ENCODE results near the gene STAC2. TPM values are rescaled to one million over a fixed set of nuclear protein-coding genes. Genes with fewer than 3 reads are reported as not detected.

Gene STAC2
- total and polyA plus RNA-seq, 5 experiments from 2014 or later, result 0.07 to 0.27 (median 0.23) TPM; not detected in 2

GRCh38 chr17:39200957-39201510, 24.7 kb downstream of the STAC2 start:
- peaks cover 20 to 63% (median 52%) of the 10 kb centered on the region in 4 donors for H3K4me1 Mint-ChIP-seq
- H3K27ac Mint-ChIP-seq, result peak overlapping the region; percentile 98 to 100 (median 99)
- POLR2A ChIA-PET, result interaction anchor here (0.6 to 2.7 kb wide), 6 partner anchors 10 to 216 kb away, joined by 3 to 57 read pairs (median 13); partner anchors contain the start of gene ARL5C
- no peaks in the 10 kb centered on the region for H3K27me3 Mint-ChIP-seq
- ATAC-seq (no peak), DNase-seq (no peak)
- peaks cover 5 to 54% (median 22%) of the 10 kb centered on the region in 3 donors for H3K36me3 Mint-ChIP-seq
- H3K9me3 Mint-ChIP-seq, result no peaks in the 10 kb centered on the region
- H3K4me3 Mint-ChIP-seq, result peak overlapping the region; percentile 86 to 99 (median 96)

DNA sequence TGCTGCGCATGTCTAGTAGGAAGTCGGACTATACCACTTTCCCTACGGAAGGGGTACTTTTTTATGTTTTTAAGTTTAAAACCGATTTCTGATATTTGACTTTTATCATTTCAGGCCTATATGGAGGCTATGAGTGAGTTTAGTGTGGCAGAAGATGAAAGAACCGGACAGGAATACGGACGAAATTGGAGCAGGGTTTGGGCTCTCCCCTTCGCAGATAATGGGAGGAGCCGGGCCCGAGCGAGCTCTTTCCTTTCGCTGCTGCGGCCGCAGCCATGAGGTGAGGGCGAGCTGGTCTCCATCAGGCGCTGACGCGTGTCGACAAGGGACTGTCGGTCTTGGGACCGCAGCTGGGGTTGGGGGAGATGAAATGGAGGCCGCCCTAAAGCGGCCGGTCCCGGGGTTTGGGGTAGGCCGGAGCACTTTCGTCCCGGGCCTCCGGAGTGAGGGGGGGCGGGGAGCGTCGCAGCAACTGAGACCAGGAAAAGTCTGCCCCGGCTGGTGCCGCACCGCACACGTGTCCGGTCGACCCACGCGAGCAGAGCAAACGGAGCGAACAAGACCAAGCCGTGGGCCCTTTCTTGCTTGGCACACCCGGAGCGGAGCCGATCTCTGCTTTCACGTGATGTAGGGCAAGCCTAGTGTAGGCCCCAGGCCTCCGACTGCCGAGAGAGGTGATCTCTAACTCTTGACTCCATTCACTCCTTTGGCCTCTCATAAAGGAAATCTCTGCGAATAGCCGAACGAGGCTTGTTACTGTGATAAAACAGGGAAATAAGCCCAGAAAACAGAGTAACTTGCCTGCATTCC, 25.5 kb downstream of the STAC2 start, which contains the start of gene RPL19:
Gene RPL19 (plus strand): TSS at position 214 of the 810 bp plus-strand sequence. CDS start 62 bp downstream, at position 276.
- ATAC-seq, result peak; percentile 73 to 81
- H3K36me3 Mint-ChIP-seq, result peaks cover 5 to 55% (median 22%) of the 10 kb centered on the region in 3 donors

DNA sequence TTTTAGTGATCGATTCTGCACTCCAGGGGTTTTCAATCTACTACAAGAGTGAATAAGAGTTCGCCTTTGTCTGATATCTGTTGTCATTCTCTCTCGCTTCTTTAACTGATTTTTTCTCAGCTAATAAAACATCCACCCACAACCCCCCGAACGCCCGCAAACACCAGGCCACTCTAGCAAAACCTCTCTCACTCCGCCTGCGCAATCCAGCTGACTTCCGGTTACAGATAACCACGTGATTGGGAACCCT, 26.0 kb downstream of the STAC2 start:
- POLR2A ChIA-PET, result interaction anchor here (0.5 to 2.7 kb wide), 42 partner anchors 8 to 1075 kb away, joined by 3 to 57 read pairs (median 4); partner anchors contain the start of genes ARL5C, CDK12, FBXO47 and LASP1
- peaks cover 5 to 50% (median 22%) of the 10 kb centered on the region in 3 donors for H3K36me3 Mint-ChIP-seq

More for the DNA sequence above, 25.5 kb downstream of the STAC2 start, which contains the start of gene RPL19:
- Mint-ChIP-seq H3K9me3 (no peaks in the 10 kb centered on the region), H3K27me3 (no peaks in the 10 kb centered on the region), H3K4me1 (peaks cover 23 to 71% (median 59%) of the 10 kb centered on the region in 4 donors), H3K4me3 (peak within 1 kb of the TSS; percentile 86 to 99 (median 96)), H3K27ac (peak within 1 kb of the TSS; percentile 98 to 100 (median 99))
- POLR2A ChIA-PET, result interaction anchor here (0.5 to 2.7 kb wide), 44 partner anchors 8 to 1074 kb away, joined by 3 to 57 read pairs (median 4); partner anchors contain the start of genes ARL5C, CDK12, FBXO47 and LASP1
- DNase-seq, result peak in 8 of 10 donors; percentile 65 to 97 (median 74)

DNA sequence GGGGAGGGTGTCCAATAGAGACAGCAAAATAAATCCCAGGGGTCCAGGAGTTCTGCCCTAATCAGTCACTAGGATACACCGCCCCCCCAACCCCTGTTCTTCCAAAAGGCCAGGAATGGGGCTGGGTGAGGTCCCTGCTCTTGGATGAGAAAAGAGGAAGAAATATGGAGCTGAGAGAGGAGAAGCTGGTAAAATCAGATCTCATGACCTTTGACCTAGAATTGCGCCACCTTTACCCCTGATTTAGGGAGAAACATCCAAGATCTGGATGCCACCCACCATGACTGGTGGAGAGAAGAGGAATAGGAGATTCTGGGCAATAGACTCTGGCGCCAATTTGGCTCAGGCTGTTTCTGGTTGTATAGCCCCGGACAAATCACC, 27.6 kb downstream of the STAC2 start:
- no peaks in the 10 kb centered on the region for H3K27me3 Mint-ChIP-seq
- no peaks in the 10 kb centered on the region for H3K9me3 Mint-ChIP-seq
- H3K4me1 Mint-ChIP-seq, result peaks cover 24 to 74% (median 67%) of the 10 kb centered on the region in 4 donors
- peaks cover 5 to 34% (median 16%) of the 10 kb centered on the region in 3 donors for H3K36me3 Mint-ChIP-seq
- H3K27ac Mint-ChIP-seq, result peak overlapping the region; percentile 31 to 100 (median 99)
- DNase-seq (no peak), ATAC-seq (no peak)
- POLR2A ChIA-PET, result interaction anchor here (1.1 to 1.3 kb wide), 2 partner anchors 12 to 23 kb away, joined by 3 to 4 read pairs; no protein-coding TSS in a partner anchor
- H3K4me3 Mint-ChIP-seq, result peak overlapping the region; percentile 81 to 99 (median 96)

More for the DNA sequence above, 26.0 kb downstream of the STAC2 start:
- DNase-seq (peak in 9 of 10 donors; percentile 67 to 95 (median 86)), ATAC-seq (peak; percentile 62 to 71)
- H3K4me3 Mint-ChIP-seq, result peak overlapping the region; percentile 86 to 99 (median 96)
- H3K4me1 Mint-ChIP-seq, result peaks cover 23 to 74% (median 62%) of the 10 kb centered on the region in 4 donors
- no peaks in the 10 kb centered on the region for H3K9me3 Mint-ChIP-seq
- no peaks in the 10 kb centered on the region for H3K27me3 Mint-ChIP-seq
- peak overlapping the region; percentile 98 to 100 (median 99) for H3K27ac Mint-ChIP-seq

DNA sequence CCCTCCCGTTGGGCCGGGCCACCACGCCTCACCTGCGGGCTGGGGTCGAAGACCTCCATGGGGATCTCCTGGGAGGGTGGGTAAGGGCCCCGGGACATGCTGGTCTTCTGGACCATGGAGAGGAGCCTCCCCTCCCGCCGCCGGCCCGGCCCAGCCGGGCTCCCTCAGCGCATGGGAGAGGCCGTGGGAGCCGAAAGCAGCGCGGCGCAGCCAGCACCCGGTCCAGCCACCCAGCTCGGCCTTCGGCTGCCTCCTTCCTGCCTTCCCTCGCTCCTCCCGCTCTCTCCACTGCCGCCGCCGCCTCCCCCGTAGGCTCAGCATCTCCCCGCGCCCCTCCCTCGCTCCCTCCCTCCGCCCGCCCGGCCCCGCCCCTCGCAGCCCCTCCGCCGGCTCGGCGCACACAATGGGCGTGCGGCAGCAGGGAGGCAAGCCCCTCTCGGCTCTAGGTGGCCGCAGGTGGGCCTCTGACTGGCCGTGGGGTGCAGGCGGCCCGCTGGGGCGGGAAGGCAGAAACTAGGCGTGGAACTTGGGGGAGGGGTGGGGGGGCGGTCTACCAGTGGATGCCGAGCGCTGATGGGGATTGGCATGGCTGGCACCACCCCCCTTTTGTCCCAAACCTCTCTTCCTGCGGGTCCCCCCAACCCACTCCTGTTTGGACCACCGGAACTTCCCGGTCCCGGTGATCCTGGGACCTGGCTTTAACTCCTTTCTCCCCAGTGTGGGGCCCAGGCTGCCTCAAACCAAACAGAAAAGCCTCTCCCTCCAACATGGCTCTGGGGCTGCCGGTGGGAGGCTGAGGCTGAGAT, 28.2 kb downstream of the STAC2 start, which contains the start of gene CACNB1:
Gene CACNB1 (minus strand): TSS at position 290 of the 806 bp plus-strand sequence. CDS start 174 bp downstream, at position 116.
- Mint-ChIP-seq H3K27me3 (no peaks in the 10 kb centered on the region), H3K4me1 (peaks cover 22 to 70% (median 63%) of the 10 kb centered on the region in 4 donors), H3K4me3 (peak within 1 kb of the TSS; percentile 81 to 99 (median 96)), H3K36me3 (peaks cover 2 to 33% (median 12%) of the 10 kb centered on the region in 3 donors), H3K9me3 (no peaks in the 10 kb centered on the region), H3K27ac (peak within 1 kb of the TSS; percentile 31 to 100 (median 99))
- peak; percentile 29 to 59 for ATAC-seq
- POLR2A ChIA-PET, result interaction anchor here (0.7 to 1.3 kb wide), 4 partner anchors 11 to 194 kb away, joined by 3 read pairs; no protein-coding TSS in a partner anchor
- peak in 9 of 10 donors; percentile 27 to 79 (median 55) for DNase-seq

DNA sequence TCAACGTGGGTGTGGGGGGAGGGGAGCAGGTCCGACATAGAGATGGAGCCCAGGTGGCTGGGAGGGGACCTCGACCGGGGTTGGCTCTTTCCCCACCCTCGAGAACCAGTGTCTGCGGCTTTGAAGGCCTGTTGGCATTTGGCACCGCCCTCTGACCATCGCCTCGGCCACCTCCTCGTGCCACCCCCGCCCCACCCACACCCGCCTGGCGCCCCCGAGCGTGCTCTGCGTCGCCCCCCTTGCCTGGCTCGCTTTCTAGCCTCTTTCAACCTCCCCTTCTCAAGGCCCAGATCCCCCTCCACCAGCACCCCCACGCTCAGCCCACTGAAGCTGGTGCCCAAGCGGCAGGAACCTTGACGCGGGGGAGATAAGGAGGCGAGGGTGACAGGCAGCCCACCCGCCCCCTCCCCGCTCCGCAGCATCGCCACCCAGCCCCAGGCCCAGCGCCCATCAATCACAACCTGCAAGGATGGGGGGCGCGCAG, 28.9 kb downstream of the STAC2 start:
- Mint-ChIP-seq H3K27ac (peak overlapping the region in 5 of 10 donors; percentile 29 to 56 (median 42)), H3K4me1 (peaks cover 26 to 66% (median 57%) of the 10 kb centered on the region in 4 donors), H3K4me3 (peak overlapping the region; percentile 66 to 99 (median 76)), H3K36me3 (peaks cover 0 to 29% (median 5%) of the 10 kb centered on the region in 3 donors), H3K9me3 (no peaks in the 10 kb centered on the region), H3K27me3 (no peaks in the 10 kb centered on the region)
- ATAC-seq (no peak), DNase-seq (no peak)
- POLR2A ChIA-PET, result interaction anchor here (0.7 to 1.3 kb wide), 4 partner anchors 11 to 193 kb away, joined by 3 to 5 read pairs (median 3); no protein-coding TSS in a partner anchor

DNA sequence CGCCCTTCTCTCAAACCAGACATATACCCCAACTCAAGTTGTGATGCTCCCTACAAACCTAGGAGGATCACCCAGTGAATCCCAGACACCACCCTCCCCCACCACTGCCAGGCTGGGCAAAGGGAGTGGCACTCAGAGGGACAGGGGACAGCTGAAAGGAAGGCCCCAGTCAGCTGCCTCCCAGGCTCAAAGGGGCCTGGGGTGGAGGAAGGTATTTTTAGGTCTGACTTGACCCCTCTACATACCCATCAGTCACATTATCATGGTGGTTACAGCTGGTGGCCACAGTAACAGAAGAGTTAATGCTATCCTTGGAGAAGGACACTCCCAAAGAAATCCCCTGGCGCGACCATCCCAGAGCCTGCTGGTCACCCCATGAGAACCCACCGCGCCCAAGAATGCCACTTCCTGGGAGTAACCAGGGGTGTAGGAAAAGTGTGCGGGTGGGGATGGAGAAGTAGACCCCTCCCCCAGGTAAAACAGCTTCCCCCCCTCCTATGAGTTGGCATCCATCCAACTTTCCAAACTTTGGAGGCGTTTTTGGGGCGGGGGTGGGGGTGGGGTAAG, 29.4 kb downstream of the STAC2 start:
- Mint-ChIP-seq H3K9me3 (no peaks in the 10 kb centered on the region), H3K36me3 (peaks cover 0 to 23% (median 5%) of the 10 kb centered on the region in 3 donors), H3K4me3 (peak overlapping the region; percentile 63 to 97 (median 76)), H3K27me3 (no peaks in the 10 kb centered on the region), H3K27ac (peak overlapping the region in 9 of 10 donors; percentile 47 to 89 (median 74)), H3K4me1 (peaks cover 26 to 62% (median 52%) of the 10 kb centered on the region in 4 donors)
- POLR2A ChIA-PET, result interaction anchor here (0.7 to 2.2 kb wide), 4 partner anchors 13 to 371 kb away, joined by 3 to 9 read pairs (median 4); partner anchors contain the start of genes CWC25 and RPL23
- ATAC-seq (no peak), DNase-seq (no peak)

GRCh38 chr17:39195568-39196160, 30.1 kb downstream of the STAC2 start:
- Mint-ChIP-seq H3K9me3 (no peaks in the 10 kb centered on the region), H3K4me3 (peak overlapping the region; percentile 32 to 97 (median 76)), H3K27ac (peak overlapping the region in 9 of 10 donors; percentile 46 to 80 (median 62)), H3K27me3 (no peaks in the 10 kb centered on the region), H3K4me1 (peaks cover 23 to 56% (median 45%) of the 10 kb centered on the region in 4 donors), H3K36me3 (peaks cover 0 to 18% (median 2%) of the 10 kb centered on the region in 3 donors)
- no peak for ATAC-seq
- no peak for DNase-seq
- POLR2A ChIA-PET, result interaction anchor here (0.7 to 2.2 kb wide), 5 partner anchors 13 to 370 kb away, joined by 3 to 9 read pairs (median 4); partner anchors contain the start of genes CWC25 and RPL23

DNA sequence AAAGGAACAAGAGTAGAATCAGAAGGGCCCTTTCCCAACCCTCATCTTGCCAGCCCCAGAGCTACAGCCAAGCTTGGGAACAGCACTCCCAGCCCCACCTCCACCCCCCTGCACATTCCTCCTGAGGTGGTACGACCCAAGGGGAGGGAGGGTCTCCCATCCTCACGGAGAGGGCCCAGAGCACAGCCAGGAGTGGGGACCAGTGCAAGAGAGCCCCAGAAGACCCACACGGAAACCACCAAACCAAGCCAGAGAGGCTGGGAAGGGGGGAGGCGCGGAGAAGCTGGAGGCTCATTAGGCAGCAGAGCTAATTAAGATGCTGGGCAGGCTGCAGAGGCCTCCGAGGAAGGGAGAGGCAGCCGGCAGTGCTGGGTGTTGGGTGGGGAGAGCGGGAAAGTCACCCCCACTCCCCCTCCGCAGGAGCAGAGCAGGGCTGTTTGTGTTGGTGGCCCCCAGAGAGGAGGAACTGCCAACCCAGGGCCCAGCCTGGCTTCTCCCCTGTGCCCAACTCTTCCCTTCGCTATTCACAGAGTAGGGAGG, 30.7 kb downstream of the STAC2 start:
- H3K4me3 Mint-ChIP-seq, result peak overlapping the region in 5 of 10 donors; percentile 8 to 85 (median 54)
- no peak for DNase-seq
- no peaks in the 10 kb centered on the region for H3K27me3 Mint-ChIP-seq
- H3K27ac Mint-ChIP-seq, result peak overlapping the region in 5 of 10 donors; percentile 40 to 80 (median 62)
- peaks cover 0 to 16% (median 0%) of the 10 kb centered on the region in 3 donors for H3K36me3 Mint-ChIP-seq
- H3K4me1 Mint-ChIP-seq, result peaks cover 21 to 53% (median 40%) of the 10 kb centered on the region in 4 donors
- ATAC-seq, result no peak
- POLR2A ChIA-PET, result interaction anchor here (0.8 to 2.2 kb wide), 3 partner anchors 14 to 342 kb away, joined by 3 to 9 read pairs (median 4); partner anchors contain the start of gene RPL23
- no peaks in the 10 kb centered on the region for H3K9me3 Mint-ChIP-seq
